Breast epithelium (tissue), 3 donors: ENCODE measurements around the gene RNASEH1.

ENCODE experiments used
- POLR2A ChIP-seq: fragments of 450-650 bp; IDR thresholded peaks from one replicate; pipeline ENCODE4 v1.6.1; 2016; ENCODE audit warnings: antibody characterized with exemption, mild to moderate bottlenecking, moderate library complexity
- POLR2AphosphoS5 ChIP-seq, 3 donors: sonication (generic); formaldehyde crosslinking; IDR thresholded peaks; one replicate each; pipeline ENCODE4 v1.6.1; 2017; ENCODE audit warnings: antibody characterized with exemption in 3 of 3
- TF ChIP-seq, protein P1 (sequence below), 3 donors: fragments of 450-650 bp; IDR thresholded peaks; one replicate each; pipeline ENCODE4 v1.5.1; 2016 to 2017; ENCODE audit warnings: antibody characterized with exemption in 3 of 3, mild to moderate bottlenecking in 3 of 3, moderate library complexity in 3 of 3

GRCh38 chr2:3589086-3589485 lies 31.0 kb upstream of the RNASEH1 start:
- TF ChIP-seq, protein P1, sequence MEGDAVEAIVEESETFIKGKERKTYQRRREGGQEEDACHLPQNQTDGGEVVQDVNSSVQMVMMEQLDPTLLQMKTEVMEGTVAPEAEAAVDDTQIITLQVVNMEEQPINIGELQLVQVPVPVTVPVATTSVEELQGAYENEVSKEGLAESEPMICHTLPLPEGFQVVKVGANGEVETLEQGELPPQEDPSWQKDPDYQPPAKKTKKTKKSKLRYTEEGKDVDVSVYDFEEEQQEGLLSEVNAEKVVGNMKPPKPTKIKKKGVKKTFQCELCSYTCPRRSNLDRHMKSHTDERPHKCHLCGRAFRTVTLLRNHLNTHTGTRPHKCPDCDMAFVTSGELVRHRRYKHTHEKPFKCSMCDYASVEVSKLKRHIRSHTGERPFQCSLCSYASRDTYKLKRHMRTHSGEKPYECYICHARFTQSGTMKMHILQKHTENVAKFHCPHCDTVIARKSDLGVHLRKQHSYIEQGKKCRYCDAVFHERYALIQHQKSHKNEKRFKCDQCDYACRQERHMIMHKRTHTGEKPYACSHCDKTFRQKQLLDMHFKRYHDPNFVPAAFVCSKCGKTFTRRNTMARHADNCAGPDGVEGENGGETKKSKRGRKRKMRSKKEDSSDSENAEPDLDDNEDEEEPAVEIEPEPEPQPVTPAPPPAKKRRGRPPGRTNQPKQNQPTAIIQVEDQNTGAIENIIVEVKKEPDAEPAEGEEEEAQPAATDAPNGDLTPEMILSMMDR (IDR thresholded peaks at IDR 0.05) = no peak
- TF ChIP-seq POLR2AphosphoS5 (IDR thresholded peaks at IDR 0.05) (no peak), POLR2A (no peak)
